Lung microvascular endothelial cell (primary cell): ENCODE data around the gene OPA3. TPM values are rescaled to one million over a fixed set of nuclear protein-coding genes. Genes with fewer than 3 reads are reported as not detected.

Experiments used
- DNase-seq, 2 donors: peaks; one replicate each; pipeline versions ENCODE4 v3.0.0 to v3.0.0-alpha.2; 2010; ENCODE audit warnings: low read depth in 2 of 2
- total RNA-seq: library from RNA; depleted of rRNA; stranded (reverse); fragments of >200 nt; gene quantifications from 2 replicates; pipeline ENCODE4 v1.2.1, GENCODE V29; 2014

OPA3 gene
- total RNA-seq, 1 donor from 2014 or later, result 5.4 TPM

- DNase-seq, result no peak
Measured at GRCh38 chr19:45483033-45483432, 101.6 kb downstream of the OPA3 start.

DNA sequence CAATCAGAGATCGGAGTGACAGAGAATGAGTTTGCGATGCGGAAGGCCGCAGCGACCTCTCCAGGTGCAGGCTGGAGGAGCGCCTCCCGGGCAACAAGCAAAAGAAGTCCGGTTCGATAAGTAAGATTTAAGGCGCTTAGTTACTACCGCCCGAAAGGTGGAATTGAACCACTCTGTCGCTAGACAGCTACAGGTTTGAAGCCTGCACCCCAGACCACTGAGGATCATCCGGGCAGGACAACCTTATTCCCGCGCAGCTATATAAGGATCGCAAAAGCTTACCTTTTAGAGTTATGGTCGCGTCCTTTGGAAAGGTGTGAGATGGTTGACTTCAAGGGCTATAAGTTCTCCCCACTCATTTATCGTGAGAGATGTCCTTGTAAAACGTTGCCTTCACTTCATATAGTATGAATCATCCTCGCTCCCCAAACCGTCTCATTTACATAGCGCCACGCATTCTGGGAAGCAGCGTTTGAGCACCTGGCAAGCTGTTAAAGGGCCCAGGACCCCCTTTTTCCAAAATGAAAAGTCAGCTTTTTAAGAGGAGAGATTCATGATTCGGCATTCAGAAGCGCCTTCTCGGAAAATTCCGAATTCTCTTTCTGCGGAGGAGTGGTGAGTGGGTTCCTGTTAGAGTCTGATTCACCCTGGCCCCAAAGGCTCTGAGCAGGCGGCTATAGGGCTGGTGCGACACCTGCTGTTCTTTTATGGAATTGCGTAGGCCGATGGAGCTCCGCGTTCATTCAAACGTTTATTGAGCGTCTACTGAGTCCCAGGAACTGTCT lies 106.0 kb downstream of the OPA3 start:
- DNase-seq, result peak; percentile 89 to 93

DNA sequence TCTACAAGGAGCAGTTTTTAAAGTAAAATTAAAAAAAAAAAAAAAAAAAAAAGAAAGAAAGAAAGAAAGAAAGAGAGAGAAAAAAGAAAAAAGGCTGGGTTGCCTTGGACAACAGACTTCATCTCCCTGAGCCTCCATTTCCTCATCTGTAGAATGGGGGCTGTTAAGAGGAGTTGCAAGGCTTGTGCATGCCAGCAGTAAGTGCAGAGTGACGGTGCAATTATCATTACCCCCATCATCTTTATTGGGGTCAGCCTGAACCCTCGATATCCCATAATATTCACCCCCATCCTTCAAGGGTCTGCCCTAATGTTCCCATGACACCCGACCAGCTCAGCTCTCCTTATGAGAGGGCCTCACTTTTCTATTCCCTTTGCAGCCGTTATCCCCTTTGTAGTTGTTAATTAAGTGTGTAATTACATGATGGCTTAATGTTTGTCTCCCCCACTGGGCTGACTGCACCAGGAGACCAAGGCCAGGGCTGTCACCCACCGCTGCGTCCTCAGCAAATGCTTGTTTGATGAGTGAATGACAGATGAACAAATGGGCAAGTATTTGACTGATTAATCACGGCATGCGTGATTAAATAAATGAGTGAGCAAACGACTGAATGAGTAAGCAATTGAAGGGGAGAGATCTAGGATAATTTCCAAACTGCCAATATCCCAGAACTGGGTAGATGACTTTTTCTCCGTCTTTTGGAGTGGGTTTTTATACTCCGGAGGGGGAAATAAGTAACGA lies 106.7 kb downstream of the OPA3 start:
- DNase-seq, result no peak

Other genes starting within 250 kb of the OPA3 start
- gene KLC3, start 244.1 kb downstream of the OPA3 start, total RNA-seq, result 0.20 and 0.22 TPM in 2 replicates
- 13.9 and 19.4 TPM in 2 replicates for gene ERCC2, start 214.2 kb downstream of the OPA3 start, total RNA-seq
- 6.1 and 17.5 TPM in 2 replicates for gene PPP1R13L, start 179.7 kb downstream of the OPA3 start, total RNA-seq
- 4.6 and 11.3 TPM in 2 replicates for gene POLR1G, start 178.2 kb downstream of the OPA3 start, total RNA-seq
- gene ERCC1, start 160.9 kb downstream of the OPA3 start, total RNA-seq, result 49.0 and 51.2 TPM in 2 replicates
- 0.65 and 23.4 TPM in 2 replicates for gene FOSB, start 116.8 kb downstream of the OPA3 start, total RNA-seq
- gene RTN2, start 87.8 kb downstream of the OPA3 start, total RNA-seq, result 5.0 and 5.6 TPM in 2 replicates
- gene PPM1N, start 86.4 kb downstream of the OPA3 start, total RNA-seq, result 1.3 TPM in 1 of 2 replicates, not detected in the other
- gene VASP, start 77.3 kb downstream of the OPA3 start, total RNA-seq, result 32.9 and 49.0 TPM in 2 replicates
- gene GPR4, start 17.4 kb upstream of the OPA3 start, total RNA-seq, result 1.1 and 1.6 TPM in 2 replicates
- gene EML2, start 54.6 kb upstream of the OPA3 start, total RNA-seq, result 8.9 and 15.1 TPM in 2 replicates
- under 0.01 TPM in 2 replicates for gene GIPR, start 83.4 kb upstream of the OPA3 start, total RNA-seq
- 331 and 391 TPM in 2 replicates for gene SNRPD2, start 107.2 kb upstream of the OPA3 start, total RNA-seq
- gene QPCTL, start 107.9 kb upstream of the OPA3 start, total RNA-seq, result 5.9 and 7.7 TPM in 2 replicates
- gene FBXO46, start 146.1 kb upstream of the OPA3 start, total RNA-seq, result 3.5 and 4.4 TPM in 2 replicates
- gene MEIOSIN, start 148.6 kb upstream of the OPA3 start, total RNA-seq, result not detected in 2 replicates
- 3.3 and 5.0 TPM in 2 replicates for gene SIX5, start 184.4 kb upstream of the OPA3 start, total RNA-seq
- gene DMPK, start 197.7 kb upstream of the OPA3 start, total RNA-seq, result 4.4 and 7.7 TPM in 2 replicates
- gene DMWD, start 208.0 kb upstream of the OPA3 start, total RNA-seq, result 11.6 and 19.4 TPM in 2 replicates
- gene RSPH6A, start 230.5 kb upstream of the OPA3 start, total RNA-seq, result under 0.01 TPM in 2 replicates